Measurements from ENCODE around the gene ABCB8. TPM values are rescaled to one million over a fixed set of nuclear protein-coding genes. Genes with fewer than 3 reads are reported as not detected.

ABCB8 gene
- total and polyA plus RNA-seq, 9 of the 15 experiments (the other 6 are each of a cell fraction or from before 2014, with no cell fraction given), result 7.6 to 106 (median 36.3) TPM

DNA sequence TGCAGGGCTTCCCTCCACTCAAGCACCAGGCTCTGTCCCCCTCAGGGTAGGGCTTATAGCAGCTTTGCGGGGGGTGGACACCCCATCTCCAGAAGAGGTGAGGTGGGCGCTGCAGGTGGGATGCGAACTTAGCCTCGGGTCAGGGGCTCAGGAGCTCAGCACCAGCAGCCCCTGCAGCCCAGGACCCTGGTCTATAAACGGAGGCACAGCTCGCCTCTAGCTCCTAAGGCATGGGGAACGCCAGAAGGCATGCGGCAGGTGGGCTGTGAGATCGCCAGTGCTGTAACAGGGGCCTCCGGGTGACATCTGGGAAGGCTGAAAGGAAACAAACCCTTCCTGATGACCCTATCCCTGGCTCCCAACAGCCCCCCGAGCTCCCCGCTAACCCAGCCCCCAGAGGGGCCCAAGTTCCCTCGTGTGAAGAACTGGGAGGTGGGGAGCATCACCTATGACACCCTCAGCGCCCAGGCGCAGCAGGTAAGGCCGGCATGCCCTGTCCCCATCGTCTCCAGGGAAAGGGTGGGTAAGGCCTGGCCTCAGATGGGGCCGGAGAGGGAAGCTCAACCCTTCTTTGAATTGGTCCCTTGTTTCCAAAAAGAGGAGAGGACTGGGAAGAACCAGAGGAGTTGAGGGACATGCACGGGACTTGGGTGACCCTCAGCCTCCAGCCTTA, 33.3 kb upstream of the ABCB8 start (continued):
- TF ChIP-seq ZNF174 (CRISPR knock-in tag; IDR thresholded peaks at IDR 0.05), result no peak
- no peak for TF ChIP-seq ZNF184 (CRISPR knock-in tag; IDR thresholded peaks at IDR 0.05)

DNA sequence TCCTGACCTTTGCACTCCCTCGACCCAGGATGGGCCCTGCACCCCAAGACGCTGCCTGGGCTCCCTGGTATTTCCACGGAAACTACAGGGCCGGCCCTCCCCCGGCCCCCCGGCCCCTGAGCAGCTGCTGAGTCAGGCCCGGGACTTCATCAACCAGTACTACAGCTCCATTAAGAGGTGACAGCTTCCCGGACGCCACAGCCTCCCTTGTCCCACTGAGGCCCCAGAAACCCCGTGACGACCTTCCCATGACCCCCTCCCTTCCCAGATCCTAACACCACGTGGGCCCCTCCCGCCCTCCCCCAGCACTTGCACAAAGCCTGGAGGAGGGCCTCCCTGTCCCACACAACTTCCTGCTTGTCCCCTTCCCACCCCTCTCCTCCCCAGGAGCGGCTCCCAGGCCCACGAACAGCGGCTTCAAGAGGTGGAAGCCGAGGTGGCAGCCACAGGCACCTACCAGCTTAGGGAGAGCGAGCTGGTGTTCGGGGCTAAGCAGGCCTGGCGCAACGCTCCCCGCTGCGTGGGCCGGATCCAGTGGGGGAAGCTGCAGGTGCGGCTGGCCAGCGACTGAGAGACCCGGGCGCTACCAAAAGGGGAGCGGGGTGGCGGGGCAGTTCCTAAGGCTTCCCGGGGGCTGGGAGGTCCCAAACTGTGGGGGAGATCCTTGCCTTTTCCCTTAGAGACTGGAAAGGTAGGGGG, 31.7 kb upstream of the ABCB8 start:
- Histone ChIP-seq H3K4me2 (ENCODE audit: insufficient read depth, low read length) (peak overlapping the region; percentile 46), H3K9ac (ENCODE audit: insufficient read depth in 1 of 2, low read depth in 2 of 2, low read length in 2 of 2) (peak overlapping the region; percentile 38 to 87; a peak in 3 of 4 replicates), H3K36me3 (ENCODE audit: control insufficient read depth, insufficient read depth, low read length) (no peaks in the 10 kb centered on the region), H3K79me2 (ENCODE audit: control insufficient read depth, insufficient read depth, low read length) (no peaks in the 10 kb centered on the region), H3K27ac (ENCODE audit: extremely low read depth, low read depth, low read length) (peak overlapping the region; percentile 44; the same call in 2 of the 3 replicates), H3K9me1 (ENCODE audit: control insufficient read depth, insufficient read depth, low read length) (no peaks in the 10 kb centered on the region), H3K9me3 (replicated peaks; ENCODE audit: control insufficient read depth, insufficient read depth, low read depth, low read length) (no peaks in the 10 kb centered on the region; the same call in 1 of the 2 replicates), H3K27me3 (ENCODE audit: control insufficient read depth in 2 of 2, insufficient read depth in 2 of 2, low read length in 2 of 2) (no peaks in the 10 kb centered on the region), H3K4me1 (replicated peaks in 1 of 2; ENCODE audit: control insufficient read depth in 2 of 2, insufficient read depth in 2 of 2, low read length in 2 of 2) (peaks cover 49 to 71% of the 10 kb centered on the region in 2 experiments), H3K4me3 (0 out of 2 replicates have a peak overlapping the region, but pooled peaks have one; percentile 17), H4K20me1 (replicated peaks; ENCODE audit: control insufficient read depth, insufficient read depth, low read length) (peaks cover 5% of the 10 kb centered on the region; the same call in 1 of the 2 replicates), H2AFZ (ENCODE audit: low read depth, low read length) (peak overlapping the region; percentile 98)
- ATAC-seq (peak; percentile 15), DNase-seq (ENCODE audit: extremely low read depth in 1 of 4, low spot score in 3 of 4) (peak; percentile 65 to 76 (median 72)), FAIRE-seq (no peak)
- CTCF ChIA-PET (ENCODE audit: low intra/inter-chr PET ratio), result interaction anchor here (0.6 to 0.7 kb wide), 2 partner anchors 8 to 307 kb away, joined by 3 to 4 read pairs; no protein-coding TSS in a partner anchor
- no TSS peak for BruUV-seq (replicated peaks)
- intact Hi-C loops (cut with micrococcal nuclease) (loop anchor here (10.0 kb wide), 1 partner anchor 682 kb away; no protein-coding TSS in a partner anchor), in situ Hi-C loops (cut with MboI) (no loop called here)
- 18% methylated on average over 27 of the region's 31 CpGs for WGBS (ENCODE audit: insufficient coverage, low coverage, missing lambda C conversion rate)
- POLR2A ChIA-PET, result interaction anchor here (0.5 to 2.2 kb wide), 7 partner anchors 10 to 1502 kb away, joined by 3 to 17 read pairs (median 3); no protein-coding TSS in a partner anchor
- TF ChIP-seq MTF1 (CRISPR knock-in tag; IDR thresholded peaks at IDR 0.05; ENCODE audit: borderline replicate concordance) (no peak), NR3C1 (CRISPR knock-in tag; IDR thresholded peaks at IDR 0.05) (no peak), CEBPB (tag; IDR thresholded peaks at IDR 0.05) (peak; percentile 47), ZC3H4 (CRISPR knock-in tag; IDR thresholded peaks at IDR 0.05; ENCODE audit: borderline replicate concordance) (no peak), POLR2G (IDR thresholded peaks at IDR 0.05; ENCODE audit: low read depth, low read length) (peak; percentile 64; the same call in 1 of the 2 replicates), ZBED1 (IDR thresholded peaks at IDR 0.05) (no peak), HNRNPL (IDR thresholded peaks at IDR 0.05; ENCODE audit: low read depth, low read length) (no peak)
- TF ChIP-seq, protein P1, sequence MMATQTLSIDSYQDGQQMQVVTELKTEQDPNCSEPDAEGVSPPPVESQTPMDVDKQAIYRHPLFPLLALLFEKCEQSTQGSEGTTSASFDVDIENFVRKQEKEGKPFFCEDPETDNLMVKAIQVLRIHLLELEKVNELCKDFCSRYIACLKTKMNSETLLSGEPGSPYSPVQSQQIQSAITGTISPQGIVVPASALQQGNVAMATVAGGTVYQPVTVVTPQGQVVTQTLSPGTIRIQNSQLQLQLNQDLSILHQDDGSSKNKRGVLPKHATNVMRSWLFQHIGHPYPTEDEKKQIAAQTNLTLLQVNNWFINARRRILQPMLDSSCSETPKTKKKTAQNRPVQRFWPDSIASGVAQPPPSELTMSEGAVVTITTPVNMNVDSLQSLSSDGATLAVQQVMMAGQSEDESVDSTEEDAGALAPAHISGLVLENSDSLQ (IDR thresholded peaks at IDR 0.05), result peak; percentile 23; the same call in 1 of the 2 replicates
- TF ChIP-seq, protein P2, sequence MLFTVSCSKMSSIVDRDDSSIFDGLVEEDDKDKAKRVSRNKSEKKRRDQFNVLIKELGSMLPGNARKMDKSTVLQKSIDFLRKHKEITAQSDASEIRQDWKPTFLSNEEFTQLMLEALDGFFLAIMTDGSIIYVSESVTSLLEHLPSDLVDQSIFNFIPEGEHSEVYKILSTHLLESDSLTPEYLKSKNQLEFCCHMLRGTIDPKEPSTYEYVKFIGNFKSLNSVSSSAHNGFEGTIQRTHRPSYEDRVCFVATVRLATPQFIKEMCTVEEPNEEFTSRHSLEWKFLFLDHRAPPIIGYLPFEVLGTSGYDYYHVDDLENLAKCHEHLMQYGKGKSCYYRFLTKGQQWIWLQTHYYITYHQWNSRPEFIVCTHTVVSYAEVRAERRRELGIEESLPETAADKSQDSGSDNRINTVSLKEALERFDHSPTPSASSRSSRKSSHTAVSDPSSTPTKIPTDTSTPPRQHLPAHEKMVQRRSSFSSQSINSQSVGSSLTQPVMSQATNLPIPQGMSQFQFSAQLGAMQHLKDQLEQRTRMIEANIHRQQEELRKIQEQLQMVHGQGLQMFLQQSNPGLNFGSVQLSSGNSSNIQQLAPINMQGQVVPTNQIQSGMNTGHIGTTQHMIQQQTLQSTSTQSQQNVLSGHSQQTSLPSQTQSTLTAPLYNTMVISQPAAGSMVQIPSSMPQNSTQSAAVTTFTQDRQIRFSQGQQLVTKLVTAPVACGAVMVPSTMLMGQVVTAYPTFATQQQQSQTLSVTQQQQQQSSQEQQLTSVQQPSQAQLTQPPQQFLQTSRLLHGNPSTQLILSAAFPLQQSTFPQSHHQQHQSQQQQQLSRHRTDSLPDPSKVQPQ (CRISPR knock-in tag; IDR thresholded peaks at IDR 0.05; ENCODE audit: borderline replicate concordance), result no peak
- TF ChIP-seq, protein P3, sequence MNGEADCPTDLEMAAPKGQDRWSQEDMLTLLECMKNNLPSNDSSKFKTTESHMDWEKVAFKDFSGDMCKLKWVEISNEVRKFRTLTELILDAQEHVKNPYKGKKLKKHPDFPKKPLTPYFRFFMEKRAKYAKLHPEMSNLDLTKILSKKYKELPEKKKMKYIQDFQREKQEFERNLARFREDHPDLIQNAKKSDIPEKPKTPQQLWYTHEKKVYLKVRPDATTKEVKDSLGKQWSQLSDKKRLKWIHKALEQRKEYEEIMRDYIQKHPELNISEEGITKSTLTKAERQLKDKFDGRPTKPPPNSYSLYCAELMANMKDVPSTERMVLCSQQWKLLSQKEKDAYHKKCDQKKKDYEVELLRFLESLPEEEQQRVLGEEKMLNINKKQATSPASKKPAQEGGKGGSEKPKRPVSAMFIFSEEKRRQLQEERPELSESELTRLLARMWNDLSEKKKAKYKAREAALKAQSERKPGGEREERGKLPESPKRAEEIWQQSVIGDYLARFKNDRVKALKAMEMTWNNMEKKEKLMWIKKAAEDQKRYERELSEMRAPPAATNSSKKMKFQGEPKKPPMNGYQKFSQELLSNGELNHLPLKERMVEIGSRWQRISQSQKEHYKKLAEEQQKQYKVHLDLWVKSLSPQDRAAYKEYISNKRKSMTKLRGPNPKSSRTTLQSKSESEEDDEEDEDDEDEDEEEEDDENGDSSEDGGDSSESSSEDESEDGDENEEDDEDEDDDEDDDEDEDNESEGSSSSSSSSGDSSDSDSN (IDR thresholded peaks at IDR 0.05; ENCODE audit: borderline replicate concordance in 1 of 2, low read depth in 2 of 2, low read length in 2 of 2), result 0 out of 4 replicates have a peak, but pooled peaks of 1 of the 2 experiments have one; percentile 19

Measured in K562 (cell line).